HG03064 (cell line): ENCODE measurements around the gene HEXIM1.
"Not testable (repeated sequence)": the region's sequence is repeated elsewhere in the genome, so short reads cannot be mapped to it uniquely, and the experiment has no call there.

Source experiments
- ATAC-seq: cut with Tn5 transposase; IDR thresholded peaks from one replicate; pipeline ENCODE4 v1.9.1; 2021; ENCODE audit warnings: low read depth; ENCODE audit not compliant: unreplicated experiment

HEXIM1 gene

GRCh38 chr17:45112559-45113423, 35.5 kb upstream of the HEXIM1 start:
- no peak for ATAC-seq

DNA sequence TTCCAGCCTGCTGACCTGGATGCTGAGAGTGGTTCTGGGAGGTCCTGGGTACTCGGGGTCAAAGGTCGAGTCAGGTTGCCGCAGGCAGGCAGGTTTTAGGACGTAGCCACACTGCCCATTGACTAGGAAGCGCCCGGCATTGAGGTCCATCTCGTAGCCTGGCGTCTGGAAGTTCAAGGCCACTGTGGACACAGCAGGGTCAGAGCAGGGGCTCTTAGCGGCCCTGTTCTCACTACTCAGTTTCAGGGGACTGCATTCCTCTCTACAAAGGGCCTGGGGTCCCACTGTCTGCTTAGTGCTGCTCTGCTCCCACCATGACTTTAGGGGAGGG, 34.9 kb upstream of the HEXIM1 start:
- ATAC-seq = no peak

DNA sequence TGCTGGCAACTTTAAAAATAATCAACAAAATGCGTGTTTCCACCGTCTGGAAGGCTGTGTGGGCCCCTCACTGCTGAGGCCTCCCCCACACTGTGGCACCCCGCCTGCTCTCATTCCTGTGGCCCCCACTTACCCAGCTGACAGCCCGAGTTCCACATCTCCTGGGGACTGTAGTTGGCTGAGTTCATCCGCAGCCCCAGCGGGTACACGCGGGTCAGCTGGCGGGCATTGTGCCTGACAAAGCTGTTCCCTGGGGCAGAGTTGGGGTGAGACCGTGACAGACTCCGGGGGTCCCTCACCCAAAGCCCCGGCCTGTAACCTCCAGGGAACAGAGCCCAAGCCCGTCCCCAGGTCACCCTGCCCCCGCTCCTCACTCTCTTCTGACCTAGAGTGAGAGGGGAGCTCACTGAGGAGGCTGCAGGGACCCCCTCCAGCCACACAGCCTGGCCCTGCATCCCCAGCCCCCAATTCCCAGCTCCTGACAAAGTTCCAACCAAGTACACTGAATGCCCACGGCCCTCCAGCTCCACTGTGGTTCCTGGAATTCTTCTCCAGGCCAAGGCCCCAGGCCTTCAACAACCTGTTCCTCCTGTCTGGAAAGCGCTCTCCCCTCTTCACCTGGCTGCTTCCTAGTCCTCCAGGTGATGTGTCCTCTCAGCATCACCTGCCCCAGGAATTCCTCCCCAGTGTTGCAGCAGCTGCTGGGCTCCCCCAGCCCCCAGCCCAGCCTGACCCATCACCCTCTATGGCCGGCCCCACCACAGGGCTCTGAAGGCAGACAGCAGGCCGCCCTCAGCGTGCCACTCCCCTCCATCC, 34.0 kb upstream of the HEXIM1 start:
- ATAC-seq = no peak

- ATAC-seq = no peak
Observed at GRCh38 chr17:45115015-45115625, 33.2 kb upstream of the HEXIM1 start.

DNA sequence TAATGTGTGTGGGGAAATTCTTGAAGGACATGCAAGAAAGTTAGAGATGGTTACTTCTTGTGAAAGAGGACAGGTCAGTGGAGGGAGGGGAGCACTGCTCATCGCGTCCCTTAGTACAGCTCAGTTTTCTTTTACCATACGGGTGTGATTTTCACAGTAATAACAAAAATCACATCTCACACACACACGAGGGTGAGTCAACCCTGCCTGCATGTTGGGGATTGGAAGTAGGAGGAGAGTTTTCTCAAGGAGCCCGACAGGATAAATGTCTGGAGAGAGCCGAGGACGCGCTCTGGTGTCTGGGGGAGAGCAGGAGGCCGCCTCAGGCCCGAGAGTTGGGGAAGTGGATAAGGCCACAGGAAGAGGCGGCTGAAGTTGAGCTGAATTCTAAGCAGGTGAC, 32.4 kb upstream of the HEXIM1 start:
- no peak for ATAC-seq

DNA sequence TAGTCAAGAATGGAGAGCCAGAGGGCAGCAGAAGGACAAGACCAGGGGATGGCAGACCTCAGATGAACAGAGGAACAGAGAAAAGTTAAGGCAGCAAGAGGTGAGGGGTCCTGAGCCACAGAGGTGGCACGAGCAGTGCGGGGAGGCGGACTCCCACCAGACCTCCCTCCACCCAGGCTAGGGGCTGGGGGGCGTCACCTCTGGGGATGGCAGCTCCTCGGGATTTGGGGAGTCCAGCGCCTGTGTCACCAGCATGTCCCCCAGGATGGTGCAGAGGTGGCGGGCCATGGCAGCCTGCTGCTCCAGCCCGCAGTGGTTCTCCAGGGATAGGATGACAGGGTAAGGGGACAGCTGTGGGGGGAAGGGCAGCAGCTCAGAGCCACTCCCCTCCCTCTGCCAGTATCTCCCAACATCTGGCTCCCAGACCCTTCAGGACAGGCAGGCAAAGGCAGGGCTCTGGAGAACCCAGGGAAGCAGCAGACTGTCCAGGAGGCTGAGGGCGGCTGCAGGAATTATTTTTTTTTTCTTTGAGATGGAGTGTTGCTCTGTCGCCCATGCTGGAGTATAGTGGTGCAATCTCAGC, 31.8 kb upstream of the HEXIM1 start:
- ATAC-seq = no peak

GRCh38 chr17:45117334-45117733, 30.9 kb upstream of the HEXIM1 start:
- ATAC-seq = no peak

DNA sequence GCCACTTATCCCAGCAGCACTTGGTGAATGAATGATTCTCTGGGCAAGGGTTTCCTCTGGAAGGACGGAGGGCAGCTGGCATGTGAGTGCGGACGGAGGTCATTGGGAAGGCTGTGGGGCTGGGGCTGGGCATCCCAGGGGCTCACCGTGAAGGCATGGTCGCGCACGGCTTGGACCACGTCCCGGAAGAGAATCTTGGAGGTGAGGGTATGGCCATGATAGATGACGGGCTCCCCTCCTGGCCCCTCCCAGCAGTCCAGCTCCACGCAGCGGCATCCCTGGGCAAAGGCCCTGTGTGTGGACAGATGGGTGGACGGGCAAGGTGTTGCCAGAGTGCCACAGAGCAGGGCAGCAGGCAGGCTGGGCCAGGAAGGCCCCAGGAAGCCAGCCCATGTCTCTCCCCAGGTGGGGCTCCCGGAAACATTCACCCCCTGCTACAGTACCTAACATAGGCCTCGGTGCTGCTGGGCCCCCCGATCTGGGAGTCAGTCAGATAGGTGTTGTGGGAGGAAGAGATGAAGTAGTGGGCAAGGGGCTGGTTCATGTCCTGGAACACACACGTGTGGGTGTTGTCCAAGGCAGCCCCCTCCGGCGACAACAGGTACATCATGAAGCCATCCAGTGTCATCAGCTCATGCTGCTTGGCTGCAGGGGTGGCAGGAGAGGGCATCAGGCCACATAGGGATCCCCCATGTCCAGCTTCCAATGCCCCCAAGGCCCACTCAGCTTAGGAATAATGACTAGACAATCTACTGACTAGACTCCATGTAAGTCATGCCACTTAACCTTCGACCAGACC, 30.2 kb upstream of the HEXIM1 start:
- ATAC-seq = no peak

- no peak for ATAC-seq
Observed at GRCh38 chr17:45118691-45119090, 29.6 kb upstream of the HEXIM1 start.

DNA sequence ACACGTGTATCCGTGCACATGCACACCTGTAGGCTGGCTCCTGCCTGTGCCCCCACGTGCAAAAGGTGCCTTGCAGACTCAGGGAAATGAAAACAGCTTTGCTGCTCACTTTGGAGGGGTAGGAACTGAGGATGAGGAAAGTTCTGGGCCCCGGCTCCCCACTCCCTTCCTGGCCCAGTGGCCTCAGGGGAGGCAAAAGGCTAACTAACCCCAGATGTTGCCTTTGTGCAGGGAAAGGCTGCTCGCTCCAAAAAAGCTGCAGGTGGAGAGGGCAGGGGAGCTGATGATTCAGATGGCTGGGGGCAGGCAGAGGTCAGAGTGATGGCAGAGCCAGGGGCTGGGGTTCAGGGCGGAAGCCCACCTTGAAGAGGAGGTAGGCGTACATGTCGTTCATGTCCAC, 28.3 kb upstream of the HEXIM1 start:
- ATAC-seq = no peak

GRCh38 chr17:45120558-45120957, 27.7 kb upstream of the HEXIM1 start:
- no peak for ATAC-seq

- no peak for ATAC-seq
Observed at GRCh38 chr17:45121055-45121454, 27.2 kb upstream of the HEXIM1 start.

- no peak for ATAC-seq
Observed at GRCh38 chr17:45123076-45123770, 25.1 kb upstream of the HEXIM1 start.

- ATAC-seq = no peak
Observed at GRCh38 chr17:45123930-45124796, 24.1 kb upstream of the HEXIM1 start.

- not testable (repeated sequence) for ATAC-seq
Observed at GRCh38 chr17:45124797-45125122, 23.5 kb upstream of the HEXIM1 start.

DNA sequence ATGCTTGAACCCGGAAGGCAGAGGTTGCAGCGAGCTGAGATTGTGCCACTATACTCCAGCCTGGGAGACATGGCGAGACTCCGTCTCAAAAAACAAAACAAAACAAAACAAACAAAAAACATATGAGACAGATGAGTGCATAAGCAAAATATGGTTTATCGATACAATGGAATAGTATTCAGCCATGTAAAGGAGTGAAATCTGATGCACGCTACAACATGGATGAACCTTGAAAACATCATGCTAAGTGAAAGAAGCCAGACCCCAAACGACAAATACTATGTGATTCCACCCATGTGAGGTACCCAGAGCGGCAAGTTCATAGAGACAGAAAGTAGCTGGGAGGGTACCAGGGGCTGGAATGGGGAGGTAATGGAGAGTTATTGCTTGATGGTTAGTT, 22.8 kb upstream of the HEXIM1 start:
- no peak for ATAC-seq

DNA sequence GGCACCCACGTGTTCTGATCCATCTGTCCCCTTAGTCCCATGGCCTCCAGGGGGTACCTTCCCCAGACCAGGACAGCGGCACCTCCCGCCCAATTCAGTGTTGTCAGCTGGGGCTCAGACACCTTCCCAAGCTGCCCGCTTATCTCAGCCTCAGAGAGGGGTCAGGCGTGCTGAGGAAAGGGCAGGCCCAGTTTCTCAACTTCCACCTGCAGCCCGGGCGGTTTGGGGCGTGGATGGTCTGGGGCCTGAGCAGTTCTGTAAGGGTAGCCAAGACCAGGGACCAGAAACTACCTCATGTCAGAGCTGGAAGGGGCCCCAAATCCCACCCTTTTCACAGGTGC, 21.1 kb upstream of the HEXIM1 start:
- ATAC-seq = no peak

GRCh38 chr17:45127548-45128300, 20.6 kb upstream of the HEXIM1 start:
- no peak for ATAC-seq
